GM23248 (cell line): Measurements from ENCODE around the gene MYBPC1. TPM values are rescaled to one million over a fixed set of nuclear protein-coding genes. Genes with fewer than 3 reads are reported as not detected.

Experiments
- DNase-seq: peaks from one replicate; pipeline ENCODE4 v3.0.0-alpha.2; 2015
- H2AFZ ChIP-seq: fragments of 200-600 bp; sonication (generic); 2 replicates; pipeline ENCODE4 v1.6.1; 2016; ENCODE audit warnings: antibody characterized with exemption
- H3F3A ChIP-seq: fragments of 200-600 bp; sonication (generic); 2 replicates; pipeline ENCODE4 v1.6.1; 2016; ENCODE audit warnings: mild to moderate bottlenecking, antibody characterized with exemption, mixed run types; ENCODE audit not compliant: insufficient read depth
- H3K27ac ChIP-seq: fragments of 200-600 bp; sonication (generic); 2 replicates; pipeline ENCODE4 v1.5.1; 2016; ENCODE audit warnings: mild to moderate bottlenecking
- H3K27me3 ChIP-seq: fragments of 200-600 bp; sonication (generic); replicated peaks from 2 replicates; pipeline ENCODE4 v1.6.1; 2016; ENCODE audit warnings: mild to moderate bottlenecking; ENCODE audit not compliant: insufficient read depth
- H3K36me3 ChIP-seq: fragments of 200-600 bp; sonication (generic); 2 replicates; pipeline ENCODE4 v1.6.1; 2016; ENCODE audit warnings: low read depth, mild to moderate bottlenecking
- H3K4me1 ChIP-seq: fragments of 200-600 bp; sonication (generic); 2 replicates; pipeline ENCODE4 v1.6.1; 2016; ENCODE audit warnings: mild to moderate bottlenecking; ENCODE audit not compliant: insufficient read depth
- H3K4me2 ChIP-seq: fragments of 200-600 bp; sonication (generic); one replicate; pipeline ENCODE4 v1.6.1; 2016; ENCODE audit warnings: mild to moderate bottlenecking; ENCODE audit not compliant: unreplicated experiment
- H3K4me3 ChIP-seq: fragments of 200-600 bp; sonication (generic); 2 replicates; pipeline ENCODE4 v1.5.1; 2016; ENCODE audit warnings: mild to moderate bottlenecking
- H3K79me2 ChIP-seq: fragments of 200-600 bp; sonication (generic); 2 replicates; pipeline ENCODE4 v1.6.1; 2016; ENCODE audit warnings: mild to moderate bottlenecking; ENCODE audit not compliant: insufficient read depth
- H3K9ac ChIP-seq: fragments of 200-600 bp; sonication (generic); 2 replicates; pipeline ENCODE4 v1.6.1; 2016; ENCODE audit warnings: mild to moderate bottlenecking
- H3K9me2 ChIP-seq: fragments of 200-600 bp; sonication (generic); 2 replicates; pipeline ENCODE4 v1.6.1; 2016; ENCODE audit warnings: mixed run types, mild to moderate bottlenecking, moderate library complexity; ENCODE audit not compliant: insufficient read depth
- H3K9me3 ChIP-seq: fragments of 200-600 bp; sonication (generic); one replicate; pipeline ENCODE4 v1.6.1; 2017; ENCODE audit warnings: low read depth
- H4K20me1 ChIP-seq: fragments of 200-600 bp; sonication (generic); 2 replicates; pipeline ENCODE4 v1.6.0; 2016; ENCODE audit not compliant: insufficient read depth
- EZH2 ChIP-seq: fragments of 200-600 bp; sonication (generic); IDR thresholded peaks from 2 replicates; pipeline ENCODE4 v1.6.1; 2018; ENCODE audit warnings: antibody characterized with exemption, mild to moderate bottlenecking; ENCODE audit not compliant: insufficient read depth, poor library complexity, severe bottlenecking
- EZH2phosphoT487 ChIP-seq: fragments of 200-600 bp; sonication (generic); IDR thresholded peaks from 2 replicates; pipeline ENCODE4 v1.6.1; 2018; ENCODE audit warnings: antibody characterized with exemption, moderate library complexity, mild to moderate bottlenecking, low read depth; ENCODE audit not compliant: insufficient read depth
- WGBS, 2 experiments: methylation state at CpG; one replicate each; pipeline ENCODE4 v1.1.6; 2015 to 2017; ENCODE audit warnings: low lambda C conversion rate in 2 of 2, low coverage in 1 of 2; ENCODE audit errors: missing lambda C conversion rate in 2 of 2; 5-methylcytosine and 5-hydroxymethylcytosine counted together
- in situ Hi-C: fragments of 300-500 bp; cut with MboI; formaldehyde crosslinking; loops from 2 replicates; pipeline ENCODE4 v1.15.0; 2020
- polyA plus RNA-seq: library from polyadenylated mRNA; unstranded; fragments of >200 nt; fragmentation: Nextera tagmentation; extraction: Ambion mirVana; gene quantifications from 2 replicates; pipeline ENCODE4 v1.2.1, GENCODE V29; 2016
- total RNA-seq: library from RNA; depleted of rRNA; stranded (reverse); fragments of >200 nt; shearing (Covaris generic); gene quantifications from 2 replicates; pipeline ENCODE4 v1.2.3, GENCODE V29; 2014

MYBPC1 gene
- total and polyA plus RNA-seq, 2 experiments from 2014 or later = not detected

- DNase-seq = no peak
- peaks cover 31% of the 10 kb centered on the region; the same call in 1 of the 2 replicates for H3K79me2 ChIP-seq
- H3K9ac ChIP-seq = no peak overlapping the region
- H3K27ac ChIP-seq = no peak overlapping the region
- no peaks in the 10 kb centered on the region for H4K20me1 ChIP-seq
- no peaks in the 10 kb centered on the region for H3K36me3 ChIP-seq
- H3K4me3 ChIP-seq = no peak overlapping the region
- H3K9me2 ChIP-seq = no peaks in the 10 kb centered on the region
- no peaks in the 10 kb centered on the region for H3K27me3 ChIP-seq
- TF ChIP-seq EZH2phosphoT487 (no peak), EZH2 (no peak)
- H2AFZ ChIP-seq = no peak overlapping the region
- in situ Hi-C loops = no loop called here
- H3K4me2 ChIP-seq = no peak overlapping the region
- no peaks in the 10 kb centered on the region for H3F3A ChIP-seq
- peaks cover 4% of the 10 kb centered on the region; the same call in 1 of the 2 replicates for H3K4me1 ChIP-seq
- no peaks in the 10 kb centered on the region for H3K9me3 ChIP-seq
Observed at GRCh38 chr12:101707131-101707782, 112.5 kb downstream of the MYBPC1 start.

DNA sequence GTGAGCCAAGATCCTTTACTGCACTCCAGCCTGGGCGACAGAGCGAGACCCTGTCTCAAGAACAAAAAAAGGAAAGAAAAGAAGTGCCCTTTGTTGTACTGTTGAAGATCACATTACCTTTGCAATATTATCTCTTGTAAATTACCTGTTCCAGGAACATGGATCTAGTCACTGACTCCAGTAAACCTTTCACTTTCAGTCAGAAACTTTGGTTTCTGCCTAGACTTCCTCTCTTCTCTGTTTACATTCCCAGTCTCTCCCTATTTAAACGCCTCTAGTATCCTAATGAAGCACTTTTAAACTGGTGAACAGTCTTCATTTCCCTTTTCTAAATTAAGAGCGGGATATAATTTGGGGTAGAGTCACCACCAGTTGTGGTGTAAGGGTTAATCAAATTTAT lies 115.5 kb downstream of the MYBPC1 start:
- H4K20me1 ChIP-seq = no peaks in the 10 kb centered on the region
- no peaks in the 10 kb centered on the region for H3F3A ChIP-seq
- no peaks in the 10 kb centered on the region for H3K36me3 ChIP-seq
- H3K4me1 ChIP-seq = peaks cover 4% of the 10 kb centered on the region; the same call in 1 of the 2 replicates
- no peak overlapping the region for H3K4me3 ChIP-seq
- H2AFZ ChIP-seq = no peak overlapping the region
- H3K9me2 ChIP-seq = no peaks in the 10 kb centered on the region
- in situ Hi-C loops = no loop called here
- H3K9me3 ChIP-seq = no peaks in the 10 kb centered on the region
- no peaks in the 10 kb centered on the region for H3K27me3 ChIP-seq
- DNase-seq = no peak
- no peak for TF ChIP-seq EZH2
- no peak for TF ChIP-seq EZH2phosphoT487
- no peak overlapping the region for H3K4me2 ChIP-seq
- H3K27ac ChIP-seq = no peak overlapping the region
- 94% methylated on average over 2 to 4 of the region's 4 CpGs for WGBS, 2 experiments
- peaks cover 22% of the 10 kb centered on the region; the same call in 1 of the 2 replicates for H3K79me2 ChIP-seq
- H3K9ac ChIP-seq = no peak overlapping the region

DNA sequence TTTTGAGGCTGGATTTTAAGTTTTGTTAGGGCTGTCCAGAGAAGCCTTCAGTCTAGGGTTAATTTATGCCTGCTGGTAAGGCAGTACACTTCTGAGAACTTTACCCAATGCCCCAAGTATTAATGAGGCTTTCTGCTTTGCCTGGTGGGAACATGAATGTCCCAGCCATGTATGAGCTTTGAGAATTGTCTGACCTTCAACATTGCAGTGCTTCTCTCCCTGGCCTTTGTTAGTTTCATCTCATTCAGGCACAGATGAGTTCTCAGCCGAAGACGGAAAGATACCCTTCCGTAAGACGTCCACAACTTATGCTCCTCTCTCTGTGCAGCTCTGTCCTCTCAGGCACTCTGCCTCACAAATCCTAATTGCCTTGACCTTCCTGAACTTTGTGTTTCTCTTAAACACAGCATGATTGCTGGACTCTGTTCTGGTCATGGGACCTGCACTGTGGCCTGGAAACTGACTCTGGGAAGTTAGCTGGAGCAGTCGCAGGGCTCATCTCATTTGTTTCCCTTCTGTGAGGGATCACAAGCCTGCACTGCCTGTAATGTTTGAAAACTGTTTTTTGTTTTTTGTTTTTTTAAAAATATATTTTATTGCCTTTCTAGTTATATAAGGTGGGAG lies 118.4 kb downstream of the MYBPC1 start:
- 44 to 55% methylated on average over 5 of the region's 5 CpGs for WGBS, 2 experiments

GRCh38 chr12:101713930-101714329 lies 119.2 kb downstream of the MYBPC1 start:
- Histone ChIP-seq H3K4me3 (no peak overlapping the region), H3K9ac (no peak overlapping the region), H3K36me3 (no peaks in the 10 kb centered on the region), H2AFZ (no peak overlapping the region), H4K20me1 (no peaks in the 10 kb centered on the region), H3K79me2 (0 out of 2 replicates have a peak, but pooled peaks cover 4% of the 10 kb centered on the region), H3K9me3 (no peaks in the 10 kb centered on the region), H3K9me2 (no peaks in the 10 kb centered on the region), H3K4me1 (no peaks in the 10 kb centered on the region), H3F3A (no peaks in the 10 kb centered on the region), H3K27me3 (no peaks in the 10 kb centered on the region), H3K4me2 (no peak overlapping the region), H3K27ac (no peak overlapping the region)
- no peak for TF ChIP-seq EZH2phosphoT487
- no peak for TF ChIP-seq EZH2
- WGBS, 2 experiments = 96 to 100% methylated on average over 2 of the region's 2 CpGs
- DNase-seq = no peak
- in situ Hi-C loops = no loop called here

More for the DNA sequence above, 118.4 kb downstream of the MYBPC1 start:
- Histone ChIP-seq H3K9me3 (no peaks in the 10 kb centered on the region), H3K27me3 (no peaks in the 10 kb centered on the region), H3K4me1 (no peaks in the 10 kb centered on the region), H2AFZ (no peak overlapping the region), H3K36me3 (no peaks in the 10 kb centered on the region), H4K20me1 (no peaks in the 10 kb centered on the region), H3K27ac (no peak overlapping the region), H3F3A (no peaks in the 10 kb centered on the region), H3K4me2 (no peak overlapping the region), H3K4me3 (no peak overlapping the region), H3K79me2 (0 out of 2 replicates have a peak, but pooled peaks cover 4% of the 10 kb centered on the region), H3K9ac (no peak overlapping the region), H3K9me2 (no peaks in the 10 kb centered on the region)
- no peak for DNase-seq
- in situ Hi-C loops = no loop called here
- TF ChIP-seq EZH2phosphoT487 = no peak
- no peak for TF ChIP-seq EZH2
